DOHH2 (cell line): ENCODE measurements around the gene LRRC7.

ENCODE experiments used
- H3F3A ChIP-seq: fragments of 200-600 bp; sonication (generic), shearing (Covaris generic); 2 replicates; pipeline ENCODE4 v1.6.0; 2016; ENCODE audit warnings: antibody characterized with exemption, mild to moderate bottlenecking; ENCODE audit not compliant: control insufficient read depth, insufficient read depth
- H3K27ac ChIP-seq: fragments of 200-600 bp; sonication (generic); 2 replicates; pipeline ENCODE4 v1.5.1; 2014; ENCODE audit warnings: low read depth, mild to moderate bottlenecking, low read length, moderate library complexity
- H3K27me3 ChIP-seq: fragments of 200-600 bp; sonication (generic); 2 replicates; pipeline ENCODE4 v1.6.1; 2014; ENCODE audit warnings: mild to moderate bottlenecking, low read length, mixed read lengths; ENCODE audit not compliant: control insufficient read depth
- H3K36me3 ChIP-seq: fragments of 200-600 bp; sonication (generic); 2 replicates; pipeline ENCODE4 v1.6.1; 2014; ENCODE audit warnings: mild to moderate bottlenecking, low read length, moderate library complexity, mixed read lengths; ENCODE audit not compliant: control insufficient read depth
- H3K4me1 ChIP-seq: fragments of 200-600 bp; sonication (generic); 2 replicates; pipeline ENCODE4 v1.6.1; 2014; ENCODE audit warnings: mild to moderate bottlenecking, low read length, mixed read lengths; ENCODE audit not compliant: control insufficient read depth
- H3K4me2 ChIP-seq: fragments of 200-600 bp; sonication (generic); 2 replicates; pipeline ENCODE4 v1.6.0; 2014; ENCODE audit warnings: mild to moderate bottlenecking, low read length, moderate library complexity
- H3K4me3 ChIP-seq: fragments of 200-600 bp; sonication (generic); 2 replicates; pipeline ENCODE4 v1.5.1; 2014; ENCODE audit warnings: mild to moderate bottlenecking, low read length, mixed read lengths
- H3K79me2 ChIP-seq: fragments of 200-600 bp; sonication (generic); 2 replicates; pipeline ENCODE4 v1.6.1; 2014; ENCODE audit warnings: mild to moderate bottlenecking, low read length, mixed read lengths; ENCODE audit not compliant: control insufficient read depth
- H3K9me2 ChIP-seq: fragments of 200-600 bp; sonication (generic); replicated peaks from 2 replicates; pipeline ENCODE4 v1.6.1; 2014; ENCODE audit warnings: mild to moderate bottlenecking, low read length, mixed read lengths; ENCODE audit not compliant: control insufficient read depth
- H3K9me3 ChIP-seq: fragments of 200-600 bp; sonication (generic); 2 replicates; pipeline ENCODE4 v1.6.1; 2014; ENCODE audit warnings: antibody characterized with exemption, low read length, mixed read lengths; ENCODE audit not compliant: control insufficient read depth, insufficient read depth
- H4K20me1 ChIP-seq: fragments of 200-600 bp; sonication (generic); 2 replicates; pipeline ENCODE4 v1.6.0; 2014; ENCODE audit warnings: low read depth, mild to moderate bottlenecking, antibody characterized with exemption, low read length, moderate library complexity; ENCODE audit not compliant: control insufficient read depth, insufficient read depth
- EZH2phosphoT487 ChIP-seq: fragments of 200-600 bp; sonication (generic); IDR thresholded peaks from 2 replicates; pipeline ENCODE4 v1.6.1; 2017; ENCODE audit warnings: borderline replicate concordance, mild to moderate bottlenecking, antibody characterized with exemption, low read length, moderate library complexity, mixed read lengths
- TF ChIP-seq, protein P1 (sequence below): fragments of 200-600 bp; sonication (generic); IDR thresholded peaks from one replicate; pipeline ENCODE4 v1.5.1; 2014; ENCODE audit warnings: antibody characterized with exemption, mild to moderate bottlenecking, low read depth, low read length; ENCODE audit not compliant: poor library complexity, severe bottlenecking

LRRC7 gene

DNA sequence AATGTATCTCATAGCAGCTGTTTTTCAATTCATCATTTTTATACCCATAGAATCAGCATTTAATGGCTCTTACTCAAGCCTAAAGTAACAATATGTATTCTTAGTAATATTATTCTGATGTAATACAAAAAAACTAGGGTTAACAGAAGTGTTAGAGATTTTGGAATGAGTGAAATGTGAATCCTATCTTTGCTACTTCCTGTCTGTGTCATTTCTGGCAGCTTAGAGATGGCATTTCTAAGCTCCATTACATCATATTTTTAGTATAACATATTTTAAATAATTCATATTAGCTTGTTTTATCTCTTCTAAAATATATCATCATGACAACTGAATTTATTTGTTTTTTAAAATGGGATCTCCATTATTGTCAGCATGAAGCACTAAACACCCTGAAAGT, 90.2 kb downstream of the LRRC7 start:
- Histone ChIP-seq H3K9me3 (no peaks in the 10 kb centered on the region), H3K27ac (no peak overlapping the region), H3K36me3 (no peaks in the 10 kb centered on the region), H3F3A (no peaks in the 10 kb centered on the region), H3K79me2 (no peaks in the 10 kb centered on the region), H4K20me1 (no peaks in the 10 kb centered on the region), H3K9me2 (no peaks in the 10 kb centered on the region), H3K4me2 (no peak overlapping the region), H3K4me3 (no peak overlapping the region), H3K4me1 (no peaks in the 10 kb centered on the region), H3K27me3 (peaks cover 3% of the 10 kb centered on the region; the same call in 1 of the 2 replicates)
- TF ChIP-seq EZH2phosphoT487, result no peak
- TF ChIP-seq, protein P1, sequence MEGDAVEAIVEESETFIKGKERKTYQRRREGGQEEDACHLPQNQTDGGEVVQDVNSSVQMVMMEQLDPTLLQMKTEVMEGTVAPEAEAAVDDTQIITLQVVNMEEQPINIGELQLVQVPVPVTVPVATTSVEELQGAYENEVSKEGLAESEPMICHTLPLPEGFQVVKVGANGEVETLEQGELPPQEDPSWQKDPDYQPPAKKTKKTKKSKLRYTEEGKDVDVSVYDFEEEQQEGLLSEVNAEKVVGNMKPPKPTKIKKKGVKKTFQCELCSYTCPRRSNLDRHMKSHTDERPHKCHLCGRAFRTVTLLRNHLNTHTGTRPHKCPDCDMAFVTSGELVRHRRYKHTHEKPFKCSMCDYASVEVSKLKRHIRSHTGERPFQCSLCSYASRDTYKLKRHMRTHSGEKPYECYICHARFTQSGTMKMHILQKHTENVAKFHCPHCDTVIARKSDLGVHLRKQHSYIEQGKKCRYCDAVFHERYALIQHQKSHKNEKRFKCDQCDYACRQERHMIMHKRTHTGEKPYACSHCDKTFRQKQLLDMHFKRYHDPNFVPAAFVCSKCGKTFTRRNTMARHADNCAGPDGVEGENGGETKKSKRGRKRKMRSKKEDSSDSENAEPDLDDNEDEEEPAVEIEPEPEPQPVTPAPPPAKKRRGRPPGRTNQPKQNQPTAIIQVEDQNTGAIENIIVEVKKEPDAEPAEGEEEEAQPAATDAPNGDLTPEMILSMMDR, result no peak

DNA sequence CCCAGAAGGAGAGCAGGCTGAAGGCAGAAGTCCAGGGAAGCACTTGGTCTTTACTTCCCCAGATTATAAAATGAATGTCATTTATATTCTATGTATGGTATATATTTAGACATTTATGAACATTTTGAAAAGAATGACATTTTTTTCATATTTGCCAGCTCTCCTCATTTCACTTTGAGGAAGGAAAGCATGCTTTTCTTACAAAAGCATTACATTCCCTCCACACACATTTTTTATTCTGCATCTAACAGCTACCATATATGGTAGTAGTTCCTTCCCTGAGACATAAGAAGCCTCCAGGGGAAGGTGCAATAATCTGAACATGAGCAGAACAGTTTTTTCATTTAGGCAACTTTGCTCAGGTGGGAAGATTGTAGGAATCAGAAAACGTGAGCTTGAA, 94.0 kb downstream of the LRRC7 start:
- H3K4me2 ChIP-seq, result no peak overlapping the region

DNA sequence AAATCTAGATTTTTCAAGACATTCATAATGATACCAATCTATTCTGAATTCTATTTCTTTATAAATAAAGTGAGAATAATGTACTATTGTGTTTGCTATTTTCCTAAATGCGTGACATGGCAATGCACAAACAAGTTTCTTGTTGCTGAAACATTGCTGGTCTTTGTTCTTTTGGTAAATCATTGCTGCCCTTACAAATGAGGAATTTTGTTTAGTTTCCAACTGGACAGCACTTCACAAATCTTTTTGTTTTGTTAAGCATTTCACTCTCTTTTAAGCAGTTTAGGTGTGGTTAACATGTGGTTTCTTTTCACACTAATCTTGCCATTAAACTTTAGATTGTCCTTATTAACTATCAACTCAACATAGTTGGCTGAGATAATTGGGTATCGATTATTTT, 94.6 kb downstream of the LRRC7 start:
- H3K27ac ChIP-seq, result no peak overlapping the region
- peaks cover 3% of the 10 kb centered on the region; the same call in 1 of the 2 replicates for H3K27me3 ChIP-seq
- TF ChIP-seq, protein P1, result no peak
- TF ChIP-seq EZH2phosphoT487, result no peak
- no peaks in the 10 kb centered on the region for H3K9me2 ChIP-seq
- H3K79me2 ChIP-seq, result no peaks in the 10 kb centered on the region
- H3K36me3 ChIP-seq, result no peaks in the 10 kb centered on the region
- no peaks in the 10 kb centered on the region for H3F3A ChIP-seq
- H3K9me3 ChIP-seq, result no peaks in the 10 kb centered on the region
- no peaks in the 10 kb centered on the region for H3K4me1 ChIP-seq
- H3K4me3 ChIP-seq, result no peak overlapping the region
- no peaks in the 10 kb centered on the region for H4K20me1 ChIP-seq
- H3K4me2 ChIP-seq, result no peak overlapping the region

More for the DNA sequence above, 94.0 kb downstream of the LRRC7 start:
- Histone ChIP-seq H3K27me3 (peaks cover 3% of the 10 kb centered on the region; the same call in 1 of the 2 replicates), H3K4me3 (no peak overlapping the region), H3F3A (no peaks in the 10 kb centered on the region), H3K79me2 (no peaks in the 10 kb centered on the region), H3K9me2 (no peaks in the 10 kb centered on the region), H3K27ac (no peak overlapping the region), H4K20me1 (no peaks in the 10 kb centered on the region), H3K36me3 (no peaks in the 10 kb centered on the region), H3K4me1 (no peaks in the 10 kb centered on the region), H3K9me3 (no peaks in the 10 kb centered on the region)
- TF ChIP-seq EZH2phosphoT487, result no peak
- TF ChIP-seq, protein P1, result no peak
